Measurements from ENCODE around the gene SLC36A3.
"Not testable (repeated sequence)": the region's sequence is repeated elsewhere in the genome, so short reads cannot be mapped to it uniquely, and the experiment has no call there.

DNA sequence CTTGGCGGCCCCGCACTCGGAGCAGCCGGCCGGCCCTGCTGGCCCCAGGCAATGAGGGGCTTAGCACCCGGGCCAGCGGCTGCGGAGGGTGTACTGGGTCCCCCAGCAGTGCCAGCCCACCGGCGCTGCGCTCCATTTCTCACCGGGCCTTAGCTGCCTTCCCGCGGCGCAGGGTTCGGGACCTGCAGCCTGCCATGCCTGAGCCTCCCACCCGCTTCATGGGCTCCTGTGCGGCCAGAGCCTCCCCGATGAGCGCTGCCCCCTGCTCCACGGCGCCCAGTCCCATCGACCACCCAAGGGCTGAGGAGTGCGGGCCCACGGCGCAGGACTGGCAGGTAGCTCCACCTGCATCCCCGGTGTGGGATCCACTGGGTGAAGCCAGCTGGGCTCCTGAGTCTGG lies 5.7 kb upstream of the SLC36A3 start:
- TF ChIP-seq, protein P1, sequence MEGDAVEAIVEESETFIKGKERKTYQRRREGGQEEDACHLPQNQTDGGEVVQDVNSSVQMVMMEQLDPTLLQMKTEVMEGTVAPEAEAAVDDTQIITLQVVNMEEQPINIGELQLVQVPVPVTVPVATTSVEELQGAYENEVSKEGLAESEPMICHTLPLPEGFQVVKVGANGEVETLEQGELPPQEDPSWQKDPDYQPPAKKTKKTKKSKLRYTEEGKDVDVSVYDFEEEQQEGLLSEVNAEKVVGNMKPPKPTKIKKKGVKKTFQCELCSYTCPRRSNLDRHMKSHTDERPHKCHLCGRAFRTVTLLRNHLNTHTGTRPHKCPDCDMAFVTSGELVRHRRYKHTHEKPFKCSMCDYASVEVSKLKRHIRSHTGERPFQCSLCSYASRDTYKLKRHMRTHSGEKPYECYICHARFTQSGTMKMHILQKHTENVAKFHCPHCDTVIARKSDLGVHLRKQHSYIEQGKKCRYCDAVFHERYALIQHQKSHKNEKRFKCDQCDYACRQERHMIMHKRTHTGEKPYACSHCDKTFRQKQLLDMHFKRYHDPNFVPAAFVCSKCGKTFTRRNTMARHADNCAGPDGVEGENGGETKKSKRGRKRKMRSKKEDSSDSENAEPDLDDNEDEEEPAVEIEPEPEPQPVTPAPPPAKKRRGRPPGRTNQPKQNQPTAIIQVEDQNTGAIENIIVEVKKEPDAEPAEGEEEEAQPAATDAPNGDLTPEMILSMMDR (IDR thresholded peaks at IDR 0.05), result not testable (repeated sequence)
- TF ChIP-seq POLR2A (IDR thresholded peaks at IDR 0.05), result not testable (repeated sequence)

All from testis (tissue), 2 donors.